Measurements from ENCODE around the gene KCNJ16. TPM values are rescaled to one million over a fixed set of nuclear protein-coding genes. Genes with fewer than 3 reads are reported as not detected.

KCNJ16 gene
- total RNA-seq, 4 donors from 2014 or later = 296 to 403 (median 324) TPM

DNA sequence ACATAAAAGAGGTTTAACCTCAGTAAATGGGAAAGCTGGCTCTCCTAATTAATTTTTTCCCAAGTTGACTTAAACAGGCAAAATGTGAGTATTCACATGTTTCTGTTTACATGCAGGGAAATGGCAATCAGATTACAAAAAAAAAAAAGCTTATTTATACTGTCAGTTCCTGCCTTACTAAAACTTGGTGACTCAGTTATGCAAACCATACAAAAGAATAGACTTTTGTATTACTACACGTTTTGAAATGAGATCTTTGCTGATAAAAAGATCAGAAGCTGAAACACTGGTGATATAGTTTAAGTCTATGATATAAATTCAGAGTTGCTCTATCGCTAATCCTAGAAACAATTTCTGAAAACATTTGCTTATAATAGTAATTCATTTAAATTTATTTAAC is 85.0 kb downstream of the KCNJ16 start:
- DNase-seq = no peak
- Histone ChIP-seq H3K27ac (no peak overlapping the region), H3K4me3 (replicated peaks in 1 of 3) (no peak overlapping the region), H3K27me3 (no peaks in the 10 kb centered on the region), H3K4me1 (no peaks in the 10 kb centered on the region), H3K9me3 (no peaks in the 10 kb centered on the region), H3K36me3 (no peaks in the 10 kb centered on the region)
- intact Hi-C loops (cut with DNase I) = no loop called here
- TF ChIP-seq CTCF (IDR thresholded peaks at IDR 0.05) (no peak), POLR2A (IDR thresholded peaks at IDR 0.05) (no peak)
- 76 to 81% methylated on average over 2 of the region's 2 CpGs for WGBS, 2 donors

DNA sequence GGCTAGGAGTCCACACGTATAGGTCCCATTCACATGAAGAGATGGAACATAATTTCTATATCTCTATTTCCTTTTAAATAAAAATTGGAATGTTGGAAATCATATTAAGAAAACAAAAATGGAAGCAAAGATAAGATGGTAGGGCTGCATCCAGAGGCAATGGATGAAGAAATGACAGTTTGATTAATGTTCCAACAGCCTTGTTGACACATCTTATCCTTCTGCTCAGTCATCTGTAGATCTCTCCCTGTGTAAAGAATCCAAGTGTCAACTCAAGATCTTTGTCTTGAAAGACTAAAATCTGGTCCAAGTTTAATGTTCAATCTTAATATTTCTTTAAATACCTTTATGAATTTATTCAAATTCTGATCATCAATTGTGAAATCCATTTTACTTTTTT is 86.5 kb downstream of the KCNJ16 start:
- no peak for DNase-seq
- Histone ChIP-seq H3K27ac (no peak overlapping the region), H3K36me3 (no peaks in the 10 kb centered on the region), H3K27me3 (no peaks in the 10 kb centered on the region), H3K4me1 (no peaks in the 10 kb centered on the region), H3K9me3 (no peaks in the 10 kb centered on the region), H3K4me3 (replicated peaks in 1 of 3) (no peak overlapping the region)
- intact Hi-C loops (cut with DNase I) = no loop called here
- TF ChIP-seq POLR2A (IDR thresholded peaks at IDR 0.05) (no peak), CTCF (IDR thresholded peaks at IDR 0.05) (no peak)
- 83 to 93% methylated on average over 1 of the region's 1 CpG for WGBS, 2 donors

GRCh38 chr17:70165383-70165782 is 90.4 kb downstream of the KCNJ16 start:
- H3K4me3 ChIP-seq (replicated peaks in 1 of 3) = no peak overlapping the region
- no peak overlapping the region for H3K27ac ChIP-seq
- no peaks in the 10 kb centered on the region for H3K36me3 ChIP-seq
- H3K9me3 ChIP-seq = no peaks in the 10 kb centered on the region
- DNase-seq = no peak
- TF ChIP-seq CTCF (IDR thresholded peaks at IDR 0.05) = no peak
- no peak for TF ChIP-seq POLR2A (IDR thresholded peaks at IDR 0.05)
- no peaks in the 10 kb centered on the region for H3K4me1 ChIP-seq
- H3K27me3 ChIP-seq = no peaks in the 10 kb centered on the region
- intact Hi-C loops (cut with DNase I) = no loop called here
- WGBS, 2 donors = 82 to 91% methylated on average over 2 of the region's 2 CpGs

- Histone ChIP-seq H3K9me3 (no peaks in the 10 kb centered on the region), H3K27ac (no peak overlapping the region), H3K4me1 (no peaks in the 10 kb centered on the region), H3K27me3 (no peaks in the 10 kb centered on the region), H3K4me3 (replicated peaks in 1 of 3) (no peak overlapping the region), H3K36me3 (no peaks in the 10 kb centered on the region)
- no peak for TF ChIP-seq CTCF (IDR thresholded peaks at IDR 0.05)
- TF ChIP-seq POLR2A (IDR thresholded peaks at IDR 0.05) = no peak
- DNase-seq = no peak
- WGBS, 2 donors = 80 to 89% methylated on average over 4 of the region's 4 CpGs
- intact Hi-C loops (cut with DNase I) = no loop called here
These were observed 91.6 kb downstream of the KCNJ16 start for GRCh38 chr17:70166615-70167014.

- WGBS, 2 donors = 3 to 6% methylated on average over 38 of the region's 45 CpGs
- peak; percentile 74 to 79 for DNase-seq
These were observed 93.3 kb downstream of the KCNJ16 start for GRCh38 chr17:70168044-70168976.

More at GRCh38 chr17:70168044-70168976, 93.3 kb downstream of the KCNJ16 start:
- Histone ChIP-seq H3K36me3 (no peaks in the 10 kb centered on the region), H3K4me1 (no peaks in the 10 kb centered on the region), H3K9me3 (no peaks in the 10 kb centered on the region), H3K27ac (peak overlapping the region; percentile 64 to 90 (median 89)), H3K4me3 (replicated peaks in 1 of 3) (peak overlapping the region; percentile 53 to 61 (median 56)), H3K27me3 (no peaks in the 10 kb centered on the region)
- peak in 1 of 2 donors; percentile 56 for TF ChIP-seq POLR2A (IDR thresholded peaks at IDR 0.05)
- TF ChIP-seq CTCF (IDR thresholded peaks at IDR 0.05) = peak in 5 of 6 experiments; percentile 13 to 70 (median 62)
- intact Hi-C loops (cut with DNase I) = no loop called here
